ENCODE measurements around the gene VEGFA. TPM values are rescaled to one million over a fixed set of nuclear protein-coding genes. Genes with fewer than 3 reads are reported as not detected.
A peak's percentile ranks its signal among the peaks of the same experiment; 100 is the strongest.

VEGFA gene
- total RNA-seq, 1 experiment from 2014 or later, result 174 TPM

DNA sequence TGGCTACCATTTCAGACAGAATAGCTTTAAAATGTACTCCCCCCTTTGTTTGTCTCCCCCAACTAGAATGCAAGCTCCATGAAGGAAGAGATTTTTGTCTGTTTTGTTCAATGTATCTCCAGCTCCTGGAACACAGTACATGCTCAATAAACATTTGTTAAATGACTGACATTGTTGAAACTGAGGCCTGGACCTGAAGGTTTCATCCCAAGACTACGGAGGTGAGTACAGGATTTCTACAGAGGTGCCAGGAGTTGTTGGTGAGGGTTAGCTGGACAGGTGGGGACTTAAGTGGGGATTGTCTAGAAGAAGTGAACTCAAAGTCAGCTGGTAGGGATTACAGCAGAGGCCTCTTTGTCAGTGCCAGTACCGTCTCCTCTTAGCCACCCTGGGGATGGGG is 19.4 kb downstream of the VEGFA start:
- no peak overlapping the region for H3K4me3 Mint-ChIP-seq (ENCODE audit: unreplicated experiment)
- Histone ChIP-seq H3K9me3 (no peaks in the 10 kb centered on the region), H3K4me3 (ENCODE audit: low read depth, low read length) (no peak overlapping the region), H3K36me3 (ENCODE audit: control insufficient read depth, insufficient read depth, low read length) (peaks cover 2% of the 10 kb centered on the region), H3K4me1 (no peaks in the 10 kb centered on the region), H3K27me3 (replicated peaks; ENCODE audit: control insufficient read depth, insufficient read depth, low read length) (no peaks in the 10 kb centered on the region)
- ChIA-PET POLR2A (no interaction called here), CTCF (interaction anchor here (0.6 to 0.8 kb wide), 2 partner anchors 17 to 20 kb away, joined by 3 read pairs; no protein-coding TSS in a partner anchor)
- TF ChIP-seq, protein P1, sequence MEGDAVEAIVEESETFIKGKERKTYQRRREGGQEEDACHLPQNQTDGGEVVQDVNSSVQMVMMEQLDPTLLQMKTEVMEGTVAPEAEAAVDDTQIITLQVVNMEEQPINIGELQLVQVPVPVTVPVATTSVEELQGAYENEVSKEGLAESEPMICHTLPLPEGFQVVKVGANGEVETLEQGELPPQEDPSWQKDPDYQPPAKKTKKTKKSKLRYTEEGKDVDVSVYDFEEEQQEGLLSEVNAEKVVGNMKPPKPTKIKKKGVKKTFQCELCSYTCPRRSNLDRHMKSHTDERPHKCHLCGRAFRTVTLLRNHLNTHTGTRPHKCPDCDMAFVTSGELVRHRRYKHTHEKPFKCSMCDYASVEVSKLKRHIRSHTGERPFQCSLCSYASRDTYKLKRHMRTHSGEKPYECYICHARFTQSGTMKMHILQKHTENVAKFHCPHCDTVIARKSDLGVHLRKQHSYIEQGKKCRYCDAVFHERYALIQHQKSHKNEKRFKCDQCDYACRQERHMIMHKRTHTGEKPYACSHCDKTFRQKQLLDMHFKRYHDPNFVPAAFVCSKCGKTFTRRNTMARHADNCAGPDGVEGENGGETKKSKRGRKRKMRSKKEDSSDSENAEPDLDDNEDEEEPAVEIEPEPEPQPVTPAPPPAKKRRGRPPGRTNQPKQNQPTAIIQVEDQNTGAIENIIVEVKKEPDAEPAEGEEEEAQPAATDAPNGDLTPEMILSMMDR (IDR thresholded peaks at IDR 0.05; ENCODE audit: insufficient read depth in 1 of 2, low read depth in 1 of 2, low read length in 1 of 2, severe bottlenecking in 1 of 2, unreplicated experiment in 1 of 2), result no peak
- peaks cover 46% of the 10 kb centered on the region for H3K36me3 Mint-ChIP-seq (ENCODE audit: insufficient read depth, unreplicated experiment)
- peak overlapping the region; percentile 13 for H3K27ac Mint-ChIP-seq (ENCODE audit: unreplicated experiment)
- no peaks in the 10 kb centered on the region for H3K9me3 Mint-ChIP-seq (ENCODE audit: unreplicated experiment)
- DNase-seq, result no peak
- BruUV-seq (replicated peaks), result no TSS peak
- H3K4me1 Mint-ChIP-seq (ENCODE audit: low read depth, unreplicated experiment), result peaks cover 6% of the 10 kb centered on the region
- intact Hi-C loops (cut with micrococcal nuclease; ENCODE audit: unreplicated experiment), result no loop called here
- no peaks in the 10 kb centered on the region for H3K27me3 Mint-ChIP-seq (ENCODE audit: insufficient read depth, unreplicated experiment)

DNA sequence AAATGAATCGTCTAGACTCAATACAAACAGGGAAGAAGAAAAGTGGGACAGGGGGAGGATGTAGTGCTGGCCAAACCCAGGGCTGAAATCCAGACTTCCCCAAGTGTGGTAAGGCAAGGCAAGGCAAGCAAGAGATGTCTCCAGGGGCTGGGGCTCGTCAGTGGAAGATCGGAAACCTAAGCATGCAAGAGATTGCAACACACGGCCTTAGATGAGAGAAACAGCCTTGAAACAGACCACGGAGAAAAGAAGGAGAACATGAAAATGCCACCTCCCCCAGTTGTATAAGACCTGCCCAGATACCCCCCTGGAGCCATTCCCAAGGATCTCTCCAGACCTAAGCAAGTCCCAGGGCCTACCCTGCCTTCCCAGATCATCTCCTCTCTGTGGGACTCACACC is 20.0 kb downstream of the VEGFA start:
- Mint-ChIP-seq H3K9me3 (ENCODE audit: unreplicated experiment) (no peaks in the 10 kb centered on the region), H3K27me3 (ENCODE audit: insufficient read depth, unreplicated experiment) (no peaks in the 10 kb centered on the region), H3K36me3 (ENCODE audit: insufficient read depth, unreplicated experiment) (peaks cover 40% of the 10 kb centered on the region), H3K4me3 (ENCODE audit: unreplicated experiment) (no peak overlapping the region), H3K4me1 (ENCODE audit: low read depth, unreplicated experiment) (peaks cover 6% of the 10 kb centered on the region), H3K27ac (ENCODE audit: unreplicated experiment) (peak overlapping the region; percentile 13)
- no peak for DNase-seq
- TF ChIP-seq, protein P1 (IDR thresholded peaks at IDR 0.05; ENCODE audit: insufficient read depth in 1 of 2, low read depth in 1 of 2, low read length in 1 of 2, severe bottlenecking in 1 of 2, unreplicated experiment in 1 of 2), result no peak
- no peak overlapping the region for H3K4me3 ChIP-seq (ENCODE audit: low read depth, low read length)
- intact Hi-C loops (cut with micrococcal nuclease; ENCODE audit: unreplicated experiment), result no loop called here
- H3K9me3 ChIP-seq, result no peaks in the 10 kb centered on the region
- H3K27me3 ChIP-seq (replicated peaks; ENCODE audit: control insufficient read depth, insufficient read depth, low read length), result no peaks in the 10 kb centered on the region
- no TSS peak for BruUV-seq (replicated peaks)
- H3K36me3 ChIP-seq (ENCODE audit: control insufficient read depth, insufficient read depth, low read length), result peaks cover 2% of the 10 kb centered on the region
- ChIA-PET POLR2A (no interaction called here), CTCF (no interaction called here)
- no peaks in the 10 kb centered on the region for H3K4me1 ChIP-seq

GRCh38 chr6:43791745-43792422 is 21.9 kb downstream of the VEGFA start:
- Histone ChIP-seq H3K36me3 (ENCODE audit: control insufficient read depth, insufficient read depth, low read length) (no peaks in the 10 kb centered on the region), H3K4me1 (no peaks in the 10 kb centered on the region), H3K9me3 (no peaks in the 10 kb centered on the region), H3K27me3 (replicated peaks; ENCODE audit: control insufficient read depth, insufficient read depth, low read length) (no peaks in the 10 kb centered on the region), H3K4me3 (ENCODE audit: low read depth, low read length) (no peak overlapping the region)
- no peak for DNase-seq
- ChIA-PET POLR2A (no interaction called here), CTCF (no interaction called here)
- H3K27me3 Mint-ChIP-seq (ENCODE audit: insufficient read depth, unreplicated experiment), result no peaks in the 10 kb centered on the region
- H3K9me3 Mint-ChIP-seq (ENCODE audit: unreplicated experiment), result no peaks in the 10 kb centered on the region
- TF ChIP-seq, protein P1 (IDR thresholded peaks at IDR 0.05; ENCODE audit: insufficient read depth in 1 of 2, low read depth in 1 of 2, low read length in 1 of 2, severe bottlenecking in 1 of 2, unreplicated experiment in 1 of 2), result no peak
- H3K4me1 Mint-ChIP-seq (ENCODE audit: low read depth, unreplicated experiment), result peaks cover 15% of the 10 kb centered on the region
- no peak overlapping the region for H3K27ac Mint-ChIP-seq (ENCODE audit: unreplicated experiment)
- intact Hi-C loops (cut with micrococcal nuclease; ENCODE audit: unreplicated experiment), result no loop called here
- no TSS peak for BruUV-seq (replicated peaks)
- no peak overlapping the region for H3K4me3 Mint-ChIP-seq (ENCODE audit: unreplicated experiment)
- peaks cover 25% of the 10 kb centered on the region for H3K36me3 Mint-ChIP-seq (ENCODE audit: insufficient read depth, unreplicated experiment)

Data from Caco-2 (cell line).